NAMALWA (cell line): ENCODE measurements around the gene BRINP1.

ENCODE experiments used
- DNase-seq: peaks from one replicate; pipeline ENCODE4 v3.0.0-alpha.2; 2015; ENCODE audit warnings: low spot score

Gene BRINP1

GRCh38 chr9:119368681-119369581, at the start of gene BRINP1:
Gene BRINP1, minus strand, starts transcription at chr9:119369435. Its CDS starts 56,080 bp downstream, at chr9:119313355.
- no peak for DNase-seq

- DNase-seq, result no peak
Observed at GRCh38 chr9:119418721-119419120, 49.5 kb upstream of the BRINP1 start.

- DNase-seq, result no peak
Observed at GRCh38 chr9:119416793-119417192, 47.6 kb upstream of the BRINP1 start.

GRCh38 chr9:119412399-119412798, 43.2 kb upstream of the BRINP1 start:
- DNase-seq, result no peak

- no peak for DNase-seq
Observed at GRCh38 chr9:119409552-119409951, 40.3 kb upstream of the BRINP1 start.

GRCh38 chr9:119400606-119401005, 31.4 kb upstream of the BRINP1 start:
- no peak for DNase-seq

- no peak for DNase-seq
Observed at GRCh38 chr9:119398350-119398749, 29.1 kb upstream of the BRINP1 start.

- no peak for DNase-seq
Observed at GRCh38 chr9:119391878-119392277, 22.6 kb upstream of the BRINP1 start.

GRCh38 chr9:119375892-119376291, 6.7 kb upstream of the BRINP1 start:
- DNase-seq, result peak; percentile 44

- DNase-seq, result no peak
Observed at GRCh38 chr9:119372951-119373350, 3.7 kb upstream of the BRINP1 start.

GRCh38 chr9:119370816-119371215, 1.6 kb upstream of the BRINP1 start:
- DNase-seq, result peak; percentile 12

GRCh38 chr9:119369680-119370366, 588 bp upstream of the BRINP1 start:
- DNase-seq, result no peak

- DNase-seq, result no peak
Observed at GRCh38 chr9:119368179-119368578, 1.1 kb downstream of the BRINP1 start.

- DNase-seq, result no peak
Observed at GRCh38 chr9:119367683-119368075, 1.6 kb downstream of the BRINP1 start.

GRCh38 chr9:119366909-119367682, 2.1 kb downstream of the BRINP1 start:
- no peak for DNase-seq

- peak; percentile 46 for DNase-seq
Observed at GRCh38 chr9:119365291-119366027, 3.8 kb downstream of the BRINP1 start.

- DNase-seq, result no peak
Observed at GRCh38 chr9:119360237-119360636, 9.0 kb downstream of the BRINP1 start.

GRCh38 chr9:119357336-119358096, 11.7 kb downstream of the BRINP1 start:
- DNase-seq, result no peak

- DNase-seq, result no peak
Observed at GRCh38 chr9:119349351-119349825, 19.8 kb downstream of the BRINP1 start.

- DNase-seq, result no peak
Observed at GRCh38 chr9:119343059-119343990, 25.9 kb downstream of the BRINP1 start.
